ENCODE results near the gene MRPS33.
"Not testable (repeated sequence)": the region's sequence is repeated elsewhere in the genome, so short reads cannot be mapped to it uniquely, and the experiment has no call there.

Gene MRPS33

GRCh38 chr7:140967438-140967837 is 47.3 kb downstream of the MRPS33 start:
- in situ Hi-C loops (cut with MboI; ENCODE audit: low pct_unique_long_range_greater_than_20kb, low sequenced_read_pairs), result no loop called here
- DNase-seq, result no peak

- DNase-seq, result no peak
- in situ Hi-C loops (cut with MboI; ENCODE audit: low pct_unique_long_range_greater_than_20kb, low sequenced_read_pairs), result no loop called here
These were observed 48.1 kb downstream of the MRPS33 start for GRCh38 chr7:140966561-140967233.

- in situ Hi-C loops (cut with MboI; ENCODE audit: low pct_unique_long_range_greater_than_20kb, low sequenced_read_pairs), result no loop called here
- no peak for DNase-seq
These were observed 53.6 kb downstream of the MRPS33 start for GRCh38 chr7:140961117-140961516.

- in situ Hi-C loops (cut with MboI; ENCODE audit: low pct_unique_long_range_greater_than_20kb, low sequenced_read_pairs); DNase-seq: not testable (repeated sequence)
These were observed 57.8 kb downstream of the MRPS33 start for GRCh38 chr7:140956997-140957396.
